Activated CD4-positive, alpha-beta T cell treated with anti-CD3 and anti-CD28 coated beads for 24 hours (primary cell): ENCODE results near the gene KIAA1671.
"Not testable (repeated sequence)": the region's sequence is repeated elsewhere in the genome, so short reads cannot be mapped to it uniquely, and the experiment has no call there.

Experiments
- DNase-seq, 2 donors: peaks; one replicate each; pipeline ENCODE4 v3.0.0-alpha.2; 2020; ENCODE audit warnings: low read depth in 2 of 2

The KIAA1671 gene

DNA sequence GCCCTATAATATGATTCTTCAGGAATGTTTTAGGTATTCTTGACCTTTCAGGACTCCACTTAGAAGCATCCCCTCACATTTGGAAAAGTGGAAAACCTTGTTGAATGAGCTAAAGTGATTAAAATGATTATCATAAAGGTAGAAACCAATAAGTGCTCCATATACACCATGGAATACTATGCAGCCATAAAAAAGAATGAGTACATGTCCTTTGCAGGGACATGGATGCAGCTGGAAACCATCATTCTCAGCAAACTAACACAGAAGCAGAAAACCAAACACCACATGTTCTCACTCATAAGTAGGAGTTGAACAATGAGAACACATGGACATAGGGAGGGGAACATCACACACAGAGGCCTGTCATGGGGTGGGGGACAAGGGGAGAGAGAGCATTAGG is 281.2 kb downstream of the KIAA1671 start:
- DNase-seq, result not testable (repeated sequence)

GRCh38 chr22:25235547-25236290 is 283.2 kb downstream of the KIAA1671 start:
- peak; percentile 43 to 70 for DNase-seq

GRCh38 chr22:25236417-25236816 is 283.9 kb downstream of the KIAA1671 start:
- DNase-seq, result no peak

DNA sequence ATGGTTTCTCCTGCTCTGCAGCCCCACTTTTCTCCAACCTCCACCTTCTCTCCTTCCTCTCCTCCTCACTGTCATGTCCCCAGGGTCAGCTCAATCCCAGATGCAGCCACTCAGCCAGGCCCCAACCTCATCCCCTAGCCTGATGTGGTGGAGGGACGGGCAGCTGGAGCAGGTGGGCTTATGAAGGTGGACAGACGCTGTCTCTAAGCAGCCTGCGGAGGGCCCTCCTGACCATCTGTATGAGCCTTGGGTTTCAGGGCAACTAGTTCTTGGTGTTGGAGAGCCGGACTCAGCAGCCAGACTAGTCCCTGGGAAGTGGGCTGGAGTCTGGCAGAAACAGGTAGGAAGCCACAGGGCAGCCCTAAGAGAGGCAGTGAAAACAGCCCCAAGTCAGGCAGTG is 285.0 kb downstream of the KIAA1671 start:
- DNase-seq, result no peak

DNA sequence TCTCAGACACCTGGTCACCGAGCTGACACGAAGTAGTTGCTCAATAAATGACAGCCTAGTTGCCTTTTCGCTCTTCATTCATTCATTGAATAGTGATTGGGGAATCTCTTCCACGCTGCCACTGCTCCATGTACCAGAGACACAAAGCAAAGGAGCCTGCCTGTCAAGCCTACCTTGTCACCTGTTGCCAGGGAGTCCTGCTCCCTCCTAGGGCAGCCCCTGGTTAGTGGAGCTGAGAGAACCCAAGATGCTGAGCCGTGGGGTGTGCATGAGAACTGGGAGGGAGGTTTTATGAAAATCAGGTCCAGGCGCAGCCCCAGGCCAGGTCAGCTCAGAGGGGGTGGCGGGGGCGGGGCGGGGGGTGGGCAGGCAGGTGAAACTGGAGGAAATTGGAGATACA is 285.5 kb downstream of the KIAA1671 start:
- not testable (repeated sequence) for DNase-seq
